ENCODE measurements around the gene TMEM259.
A peak's percentile ranks its signal among the peaks of the same experiment; 100 is the strongest.
"Not testable (repeated sequence)": the region's sequence is repeated elsewhere in the genome, so short reads cannot be mapped to it uniquely, and the experiment has no call there.

TMEM259 gene

GRCh38 chr19:1038978-1039645 lies 18.2 kb upstream of the TMEM259 start:
- DNase-seq = peak; percentile 39

- DNase-seq = no peak
These were observed 16.7 kb upstream of the TMEM259 start for GRCh38 chr19:1037621-1038064.

- no peak for DNase-seq
These were observed 15.2 kb upstream of the TMEM259 start for GRCh38 chr19:1035998-1036621.

- no peak for DNase-seq
These were observed 11.4 kb upstream of the TMEM259 start for GRCh38 chr19:1032264-1032867.

- DNase-seq = peak; percentile 99
These were observed 7.4 kb upstream of the TMEM259 start for GRCh38 chr19:1028062-1028926.

GRCh38 chr19:1027650-1028061 lies 6.7 kb upstream of the TMEM259 start:
- no peak for DNase-seq

GRCh38 chr19:1026783-1027649 lies 6.1 kb upstream of the TMEM259 start:
- peak; percentile 37 for DNase-seq

GRCh38 chr19:1025960-1026782 lies 5.2 kb upstream of the TMEM259 start, which contains the start of gene CNN2:
Gene CNN2, plus strand, starts transcription at chr19:1026608. Its CDS starts 54 bp downstream, at chr19:1026662.
- DNase-seq = peak; percentile 82

GRCh38 chr19:1025080-1025479 lies 4.2 kb upstream of the TMEM259 start:
- not testable (repeated sequence) for DNase-seq

- DNase-seq = not testable (repeated sequence)
These were observed 2.9 kb upstream of the TMEM259 start for GRCh38 chr19:1023883-1024188.

GRCh38 chr19:1019980-1020867 lies 699 bp downstream of the TMEM259 start:
- DNase-seq = no peak

GRCh38 chr19:1019616-1019961 lies 1.3 kb downstream of the TMEM259 start:
- DNase-seq = no peak

- no peak for DNase-seq
These were observed 1.8 kb downstream of the TMEM259 start for GRCh38 chr19:1018932-1019615.

- DNase-seq = no peak
These were observed 2.5 kb downstream of the TMEM259 start for GRCh38 chr19:1018393-1018792.

- DNase-seq = no peak
These were observed 3.0 kb downstream of the TMEM259 start for GRCh38 chr19:1017906-1018305.

- DNase-seq = no peak
These were observed 3.6 kb downstream of the TMEM259 start for GRCh38 chr19:1017115-1017905.

- no peak for DNase-seq
These were observed 4.2 kb downstream of the TMEM259 start for GRCh38 chr19:1016647-1017114.

- DNase-seq = no peak
These were observed 4.9 kb downstream of the TMEM259 start for GRCh38 chr19:1015782-1016646.
